ENCODE data around the gene SLC35G3. TPM values are rescaled to one million over a fixed set of nuclear protein-coding genes. Genes with fewer than 3 reads are reported as not detected.

SLC35G3 gene
- total RNA-seq, 1 experiment from 2014 or later: not detected

DNA sequence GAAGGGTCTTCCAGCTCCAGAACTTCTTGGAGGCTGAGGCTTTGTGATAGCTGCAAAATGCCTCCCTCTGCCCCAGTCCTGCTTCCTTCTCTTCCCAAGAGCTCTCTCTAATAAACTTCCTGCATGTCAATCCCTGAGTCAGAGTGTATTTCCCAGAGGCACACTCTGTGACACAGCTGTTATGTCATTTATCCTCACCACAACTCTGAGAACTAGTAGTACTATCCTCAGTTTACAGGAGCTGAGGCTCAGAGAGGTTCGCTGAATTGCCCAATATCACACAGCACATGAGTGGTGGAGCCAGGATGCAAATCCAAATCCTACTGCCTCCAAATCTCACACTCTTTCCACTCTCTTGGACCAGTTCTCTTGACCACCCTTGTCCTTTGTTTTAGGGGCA, 26.5 kb downstream of the SLC35G3 start:
- no CpG with 5 or more reads among the region's 1 CpG for WGBS (ENCODE audit: extremely low coverage, insufficient read length, low lambda C conversion rate)
- TF ChIP-seq, protein P1, sequence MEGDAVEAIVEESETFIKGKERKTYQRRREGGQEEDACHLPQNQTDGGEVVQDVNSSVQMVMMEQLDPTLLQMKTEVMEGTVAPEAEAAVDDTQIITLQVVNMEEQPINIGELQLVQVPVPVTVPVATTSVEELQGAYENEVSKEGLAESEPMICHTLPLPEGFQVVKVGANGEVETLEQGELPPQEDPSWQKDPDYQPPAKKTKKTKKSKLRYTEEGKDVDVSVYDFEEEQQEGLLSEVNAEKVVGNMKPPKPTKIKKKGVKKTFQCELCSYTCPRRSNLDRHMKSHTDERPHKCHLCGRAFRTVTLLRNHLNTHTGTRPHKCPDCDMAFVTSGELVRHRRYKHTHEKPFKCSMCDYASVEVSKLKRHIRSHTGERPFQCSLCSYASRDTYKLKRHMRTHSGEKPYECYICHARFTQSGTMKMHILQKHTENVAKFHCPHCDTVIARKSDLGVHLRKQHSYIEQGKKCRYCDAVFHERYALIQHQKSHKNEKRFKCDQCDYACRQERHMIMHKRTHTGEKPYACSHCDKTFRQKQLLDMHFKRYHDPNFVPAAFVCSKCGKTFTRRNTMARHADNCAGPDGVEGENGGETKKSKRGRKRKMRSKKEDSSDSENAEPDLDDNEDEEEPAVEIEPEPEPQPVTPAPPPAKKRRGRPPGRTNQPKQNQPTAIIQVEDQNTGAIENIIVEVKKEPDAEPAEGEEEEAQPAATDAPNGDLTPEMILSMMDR (conservative IDR thresholded peaks at IDR 0.05): no peak
- H3K56ac ChIP-seq (ENCODE audit: insufficient read length, low read depth, low read length): no peak overlapping the region
- H3K4me1 ChIP-seq (ENCODE audit: insufficient read depth, low read length): no peaks in the 10 kb centered on the region
- no peak overlapping the region for H2BK15ac ChIP-seq (ENCODE audit: low read depth, low read length)
- H3K23me2 ChIP-seq (ENCODE audit: insufficient read length, low read depth, low read length, poor library complexity, severe bottlenecking): no peaks in the 10 kb centered on the region
- no peaks in the 10 kb centered on the region for H3K9me3 Mint-ChIP-seq
- H2BK20ac ChIP-seq (ENCODE audit: low read depth, low read length, poor library complexity, severe bottlenecking): no peak overlapping the region
- H3K4me3 Mint-ChIP-seq: no peak overlapping the region
- H3K23ac ChIP-seq (ENCODE audit: insufficient read length, low read depth, low read length): no peak overlapping the region
- H3K27me3 Mint-ChIP-seq (ENCODE audit: low read depth): no peaks in the 10 kb centered on the region
- no peak overlapping the region for H3T11ph ChIP-seq (ENCODE audit: low read length)
- peaks cover 3% of the 10 kb centered on the region in 2 experiments; a peak in 2 of 4 replicates for H3K4me1 Mint-ChIP-seq
- H3K79me1 ChIP-seq (ENCODE audit: insufficient read depth, low read depth, low read length, poor library complexity, severe bottlenecking): no peaks in the 10 kb centered on the region
- H3K36me3 Mint-ChIP-seq (ENCODE audit: insufficient read depth in 1 of 3, low read depth in 3 of 3): no peaks in the 10 kb centered on the region
- H4K5ac ChIP-seq (ENCODE audit: insufficient read length, low read depth, low read length): no peak overlapping the region
- no peaks in the 10 kb centered on the region for H3K9me3 ChIP-seq (ENCODE audit: control insufficient read depth, low read depth, low read length)
- DNase-seq: no peak
- H3K4me2 ChIP-seq (ENCODE audit: insufficient read depth, insufficient read length, low read length): no peak overlapping the region
- H3K18ac ChIP-seq (ENCODE audit: insufficient read length, low read depth, low read length): no peak overlapping the region
- H2BK12ac ChIP-seq (ENCODE audit: insufficient read length, low read depth, low read length): no peak overlapping the region
- H2BK5ac ChIP-seq (ENCODE audit: insufficient read length, low read length): no peak overlapping the region
- H3K79me2 ChIP-seq (ENCODE audit: insufficient read depth, low read length): no peaks in the 10 kb centered on the region
- H4K20me1 ChIP-seq (ENCODE audit: control insufficient read depth, insufficient read depth, insufficient read length): no peaks in the 10 kb centered on the region
- H4K8ac ChIP-seq (replicated peaks; ENCODE audit: insufficient read length, low read depth, low read length): no peak overlapping the region
- no peak overlapping the region for H2BK120ac ChIP-seq (ENCODE audit: low read depth, low read length, poor library complexity, severe bottlenecking)
- H4K91ac ChIP-seq (ENCODE audit: insufficient read length, low read depth, low read length): no peak overlapping the region
- H3K9ac ChIP-seq (ENCODE audit: extremely low read depth, insufficient read length, low read length): no peak overlapping the region
- H2AK5ac ChIP-seq (ENCODE audit: insufficient read length, low read length): no peak overlapping the region
- no peak overlapping the region for H3K27ac Mint-ChIP-seq
- H2AFZ ChIP-seq (ENCODE audit: low read length): no peak overlapping the region
- no peaks in the 10 kb centered on the region for H3K27me3 ChIP-seq (ENCODE audit: insufficient read depth, low read length)
- H3K27ac ChIP-seq (ENCODE audit: insufficient read length, low read depth, low read length): no peak overlapping the region
- no peak overlapping the region for H3K14ac ChIP-seq (ENCODE audit: insufficient read depth, low read length)
- no peak overlapping the region for H3K4ac ChIP-seq (ENCODE audit: low read depth, low read length)

Measured in H9 (cell line).